Body of pancreas (tissue), 4 donors: Measurements from ENCODE around the gene OXSM. TPM values are rescaled to one million over a fixed set of nuclear protein-coding genes. Genes with fewer than 3 reads are reported as not detected.

ENCODE experiments used
- ATAC-seq: fragments of 150-250 bp; one replicate; pipeline ENCODE4 v1.9.1; 2016
- DNase-seq, 4 donors: peaks; one replicate each; pipeline ENCODE4 v3.0.0-alpha.2; 2019
- H3K27ac ChIP-seq, 4 donors: fragments of 200-600 bp; sonication (generic); 1 replicate in 3 of 4; 2 replicates in 1 of 4; pipeline versions ENCODE4 v1.5.1 to v1.6.1; 2016 to 2019; ENCODE audit warnings: mild to moderate bottlenecking in 1 of 4, mixed read lengths in 1 of 4, moderate library complexity in 1 of 4
- H3K27me3 ChIP-seq, 2 donors: fragments of 200-600 bp; sonication (generic); one replicate each; pipeline ENCODE4 v1.6.0; 2016; ENCODE audit warnings: mild to moderate bottlenecking in 1 of 2
- H3K36me3 ChIP-seq, 2 donors: fragments of 200-600 bp; sonication (generic); replicated peaks in 1 of 2; 2 replicates each; pipeline ENCODE4 v1.5.1; 2016; ENCODE audit warnings: low read depth in 2 of 2; ENCODE audit not compliant: insufficient read depth in 1 of 2
- H3K4me1 ChIP-seq: fragments of 200-600 bp; sonication (generic); one replicate; pipeline ENCODE4 v1.6.0; 2016
- H3K4me3 ChIP-seq, 2 donors: fragments of 200-600 bp; sonication (generic); 1 replicate in 1 of 2; 2 replicates in 1 of 2; pipeline ENCODE4 v1.5.1; 2016 to 2019
- H3K9me3 ChIP-seq, 3 donors: fragments of 200-600 bp; sonication (generic); 1 replicate in 2 of 3; 2 replicates in 1 of 3; pipeline ENCODE4 v1.5.1; 2016
- CTCF ChIP-seq, 7 experiments: fragments of 450-650 bp in 4 of 7; fragments of 200-600 bp in 3 of 7; sonication (generic) in 3 of 7; IDR thresholded peaks; one replicate each; pipeline ENCODE4 v1.5.1; 2016 to 2019; ENCODE audit warnings: antibody characterized with exemption in 7 of 7
- POLR2A ChIP-seq, 3 donors: fragments of 450-650 bp; IDR thresholded peaks; one replicate each; pipeline ENCODE4 v1.6.1; 2016; ENCODE audit warnings: antibody characterized with exemption in 3 of 3, mild to moderate bottlenecking in 2 of 3
- WGBS, 2 donors: methylation state at CpG; one replicate each; pipeline ENCODE4 v1.1.5; 2017; 5-methylcytosine and 5-hydroxymethylcytosine counted together
- intact Hi-C: fragments of 100-400 bp; cut with DNase I; formaldehyde crosslinking; loops from one replicate; pipeline ENCODE4 v1.15.1; 2023
- total RNA-seq, 2 donors: library from RNA; depleted of rRNA; stranded (reverse); fragments of >200 nt; gene quantifications; one replicate each; pipeline ENCODE4 v1.1.0, GENCODE V29; 2016

The OXSM gene
- total RNA-seq, 2 donors from 2014 or later = 5.3 to 7.0 TPM

DNA sequence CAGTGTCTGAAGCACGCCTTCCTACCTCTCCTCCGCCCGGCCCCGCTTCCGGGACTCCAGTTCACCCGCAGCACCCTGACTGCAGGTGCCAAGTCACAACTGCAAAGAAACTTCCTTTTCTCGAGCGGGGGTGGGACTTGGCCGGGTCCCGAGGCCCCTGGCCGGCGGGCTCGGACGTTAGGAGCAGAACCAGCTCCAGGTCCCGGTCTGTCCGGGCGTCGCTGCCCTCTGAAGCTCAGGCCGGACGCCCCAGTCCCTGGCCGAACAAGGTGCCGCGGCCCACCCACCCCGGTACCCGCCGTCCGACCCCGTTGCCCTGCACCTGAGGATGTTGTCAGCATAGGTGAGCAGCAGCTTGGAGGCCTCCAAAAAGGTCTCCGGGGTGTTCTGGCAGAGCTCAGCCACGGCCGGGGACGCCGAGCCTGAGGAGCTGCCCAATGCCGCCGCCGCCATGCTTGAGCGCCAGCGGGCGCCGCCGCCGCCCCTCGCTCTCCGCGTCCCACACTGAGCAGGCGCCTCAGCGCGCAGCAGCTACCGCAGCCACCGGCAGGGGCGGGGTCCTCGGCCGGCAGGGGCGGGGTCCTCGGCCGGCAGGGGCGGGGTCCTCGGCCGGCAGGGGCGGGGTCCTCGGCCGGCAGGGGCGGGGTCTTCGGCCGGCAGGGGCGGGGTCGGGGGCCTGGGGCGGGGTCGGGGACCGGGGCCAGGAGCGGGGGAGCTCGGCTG lies 6.8 kb upstream of the OXSM start, which contains the start of gene NGLY1:
NGLY1 (minus strand) TSS at position 506 of the 723 bp plus-strand sequence; CDS start at position 453, 53 bp downstream.
- WGBS, 2 donors = 0% methylated on average over 23 to 41 of the region's 72 CpGs
- H3K36me3 ChIP-seq = no peaks in the 10 kb centered on the region
- peak within 1 kb of the TSS; percentile 79 to 91 (median 83) for H3K27ac ChIP-seq
- no peaks in the 10 kb centered on the region for H3K27me3 ChIP-seq
- H3K9me3 ChIP-seq = no peaks in the 10 kb centered on the region
- DNase-seq = peak; percentile 88 to 90 (median 88)
- peak; percentile 95 for ATAC-seq
- H3K4me3 ChIP-seq = peak within 1 kb of the TSS; percentile 78 to 88
- intact Hi-C loops = loop anchor here (10.0 kb wide), 1 partner anchor 108 kb away; no protein-coding TSS in a partner anchor
- peaks cover 44% of the 10 kb centered on the region for H3K4me1 ChIP-seq
- TF ChIP-seq POLR2A (IDR thresholded peaks at IDR 0.05) (peak; percentile 91 to 95 (median 92)), CTCF (IDR thresholded peaks at IDR 0.05) (peak in 5 of 7 experiments; percentile 11 to 57 (median 32))

DNA sequence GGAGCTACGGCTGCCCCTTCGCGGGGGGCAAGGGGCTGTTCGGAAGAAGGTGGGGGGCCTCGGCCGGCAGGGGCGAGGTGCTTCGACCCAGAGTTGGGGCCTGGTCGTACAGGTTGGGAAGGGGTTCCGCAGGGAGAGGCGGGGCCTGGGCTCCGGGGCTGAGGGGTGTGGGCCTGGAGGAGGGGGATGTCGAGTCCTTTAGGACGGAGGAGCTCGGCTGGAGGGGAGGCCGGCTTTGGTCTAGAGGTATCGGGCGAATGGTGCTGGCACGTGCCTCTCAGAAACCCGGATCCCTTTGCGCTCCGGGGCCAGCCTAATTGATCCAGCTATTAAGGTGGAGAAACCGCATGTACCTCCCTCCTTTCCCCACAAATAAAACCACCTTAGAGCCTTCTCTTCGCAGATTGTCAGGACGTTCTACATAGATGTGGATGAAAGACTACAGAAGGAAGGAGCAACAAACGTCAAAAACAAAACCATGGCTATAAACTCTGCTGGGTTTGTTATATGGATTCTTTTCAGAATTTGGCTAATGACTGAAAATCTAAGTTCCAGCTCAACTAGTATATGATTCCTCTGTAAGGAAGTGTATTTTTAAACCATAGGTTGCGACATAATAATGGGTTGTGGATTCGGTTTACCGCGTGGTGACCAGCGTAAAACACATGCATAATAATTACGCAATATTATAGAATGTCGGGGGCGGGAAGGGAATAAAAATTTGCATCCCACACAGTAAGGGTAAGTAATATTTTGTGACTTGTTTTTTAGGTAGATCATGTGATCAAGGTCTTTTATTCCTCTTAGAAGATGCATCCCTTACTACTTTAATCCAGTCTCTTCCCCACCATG lies 6.0 kb upstream of the OXSM start:
- Histone ChIP-seq H3K36me3 (no peaks in the 10 kb centered on the region), H3K9me3 (no peaks in the 10 kb centered on the region), H3K4me1 (peaks cover 52% of the 10 kb centered on the region), H3K27ac (peak overlapping the region; percentile 79 to 91 (median 83)), H3K27me3 (no peaks in the 10 kb centered on the region), H3K4me3 (peak overlapping the region; percentile 54 to 88)
- ATAC-seq (peak; percentile 41), DNase-seq (peak in 2 of 4 donors; percentile 51 to 66)
- TF ChIP-seq CTCF (IDR thresholded peaks at IDR 0.05) = no peak
- TF ChIP-seq POLR2A (IDR thresholded peaks at IDR 0.05) = no peak
- 16 to 20% methylated on average over 27 of the region's 34 CpGs for WGBS, 2 donors
- intact Hi-C loops = loop anchor here (10.0 kb wide), 1 partner anchor 109 kb away; no protein-coding TSS in a partner anchor

DNA sequence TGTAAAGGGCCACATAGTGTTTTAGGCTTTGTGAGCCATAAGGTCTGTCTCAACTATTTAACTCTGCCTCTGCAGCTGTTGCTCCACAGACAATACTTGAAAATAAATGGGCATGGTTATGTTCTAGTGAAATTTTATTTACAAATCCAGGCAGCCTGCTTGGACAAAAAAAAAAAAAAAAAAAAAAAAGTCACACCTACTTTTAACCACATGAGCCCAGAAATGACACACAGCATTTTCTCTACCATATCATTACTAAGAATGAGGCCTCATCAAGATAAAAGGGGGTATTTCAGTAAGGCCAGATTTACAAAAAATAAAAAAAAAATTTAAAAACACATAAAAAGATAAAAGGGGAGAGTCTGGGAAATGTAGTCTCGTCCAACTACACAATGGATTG lies 4.9 kb upstream of the OXSM start:
- no peaks in the 10 kb centered on the region for H3K9me3 ChIP-seq
- H3K4me3 ChIP-seq = no peak overlapping the region
- no peaks in the 10 kb centered on the region for H3K27me3 ChIP-seq
- ATAC-seq (no peak), DNase-seq (no peak)
- H3K4me1 ChIP-seq = peaks cover 55% of the 10 kb centered on the region
- TF ChIP-seq POLR2A (IDR thresholded peaks at IDR 0.05) (no peak), CTCF (IDR thresholded peaks at IDR 0.05) (no peak)
- no peak overlapping the region for H3K27ac ChIP-seq
- WGBS, 2 donors = 87 to 95% methylated on average over 1 of the region's 1 CpG
- intact Hi-C loops = loop anchor here (10.0 kb wide), 1 partner anchor 110 kb away; no protein-coding TSS in a partner anchor
- H3K36me3 ChIP-seq = no peaks in the 10 kb centered on the region

- Histone ChIP-seq H3K27me3 (no peaks in the 10 kb centered on the region), H3K36me3 (no peaks in the 10 kb centered on the region), H3K4me3 (no peak overlapping the region), H3K27ac (no peak overlapping the region), H3K9me3 (no peaks in the 10 kb centered on the region), H3K4me1 (peaks cover 52% of the 10 kb centered on the region)
- intact Hi-C loops = loop anchor here (10.0 kb wide), 1 partner anchor 111 kb away; no protein-coding TSS in a partner anchor
- 65 to 80% methylated on average over 3 of the region's 3 CpGs for WGBS, 2 donors
- DNase-seq = no peak
- no peak for ATAC-seq
- TF ChIP-seq CTCF (IDR thresholded peaks at IDR 0.05) = no peak
Measured at GRCh38 chr3:25785826-25786225, 4.1 kb upstream of the OXSM start.
